Neuronal stem cell (in vitro differentiated cells): ENCODE data around the gene MFRP.

Experiments
- DNase-seq: peaks from one replicate; pipeline ENCODE4 v3.0.0-alpha.2; 2013; ENCODE audit warnings: low spot score
- H2AFZ ChIP-seq: one replicate; pipeline ENCODE4 v1.6.1; 2013; ENCODE audit warnings: mild to moderate bottlenecking, low read length, inconsistent platforms
- H2AK5ac ChIP-seq: 2 replicates; pipeline ENCODE4 v1.6.1; 2013; ENCODE audit warnings: low read depth, mild to moderate bottlenecking, inconsistent platforms, low read length, moderate library complexity, mixed read lengths
- H2BK120ac ChIP-seq: 2 replicates; pipeline ENCODE4 v1.6.1; 2013; ENCODE audit warnings: low read depth, mild to moderate bottlenecking, inconsistent platforms, low read length, moderate library complexity, mixed read lengths
- H2BK12ac ChIP-seq: one replicate; pipeline ENCODE4 v1.6.1; 2013; ENCODE audit warnings: low read length, inconsistent platforms
- H2BK15ac ChIP-seq: 2 replicates; pipeline ENCODE4 v1.6.1; 2013; ENCODE audit warnings: mild to moderate bottlenecking, low read length, inconsistent platforms, mixed read lengths
- H2BK5ac ChIP-seq: one replicate; pipeline ENCODE4 v1.6.1; 2013; ENCODE audit warnings: inconsistent platforms, mild to moderate bottlenecking, low read length, moderate library complexity
- H3K14ac ChIP-seq: one replicate; pipeline ENCODE4 v1.6.1; 2013; ENCODE audit warnings: low read length, inconsistent platforms
- H3K18ac ChIP-seq: 2 replicates; pipeline ENCODE4 v1.6.1; 2013; ENCODE audit warnings: low read length, inconsistent platforms
- H3K23ac ChIP-seq: 2 replicates; pipeline ENCODE4 v1.6.1; 2013; ENCODE audit warnings: low read depth, mild to moderate bottlenecking, mixed read lengths, low read length, inconsistent platforms; ENCODE audit not compliant: poor library complexity
- H3K27ac ChIP-seq: replicated peaks from 3 replicates; pipeline ENCODE4 v1.5.1; 2013; ENCODE audit warnings: low read length, inconsistent platforms
- H3K27me3 ChIP-seq, 3 experiments: 2 replicates each; pipeline ENCODE4 v1.6.1; 2013; ENCODE audit warnings: low read length in 3 of 3, mild to moderate bottlenecking in 2 of 3, inconsistent platforms in 1 of 3, low read depth in 1 of 3, mixed read lengths in 1 of 3, moderate library complexity in 1 of 3; ENCODE audit not compliant: control insufficient read depth in 3 of 3, insufficient read depth in 3 of 3
- H3K36me3 ChIP-seq, 2 donors: replicated peaks in 1 of 2; 2 replicates each; pipeline ENCODE4 v1.6.1; 2013; ENCODE audit warnings: low read length in 2 of 2; ENCODE audit not compliant: control insufficient read depth in 2 of 2, insufficient read depth in 2 of 2
- H3K4ac ChIP-seq: 2 replicates; pipeline ENCODE4 v1.6.1; 2013; ENCODE audit warnings: inconsistent platforms, mild to moderate bottlenecking, low read length, moderate library complexity
- H3K4me1 ChIP-seq, 2 donors: 1 replicate in 1 of 2; 2 replicates in 1 of 2; pipeline ENCODE4 v1.6.1; 2013; ENCODE audit warnings: low read length in 2 of 2, low read depth in 1 of 2; ENCODE audit not compliant: control insufficient read depth in 2 of 2, insufficient read depth in 1 of 2
- H3K4me2 ChIP-seq: one replicate; pipeline ENCODE4 v1.6.1; 2013; ENCODE audit warnings: mild to moderate bottlenecking, low read length, inconsistent platforms; ENCODE audit not compliant: insufficient read depth, poor library complexity, severe bottlenecking
- H3K4me3 ChIP-seq, 2 donors: 2 replicates each; pipeline ENCODE4 v1.5.1; 2013; ENCODE audit warnings: low read length in 2 of 2, mild to moderate bottlenecking in 2 of 2, inconsistent platforms in 1 of 2, moderate library complexity in 1 of 2
- H3K79me1 ChIP-seq: one replicate; pipeline ENCODE4 v1.6.1; 2013; ENCODE audit warnings: low read depth, mild to moderate bottlenecking, inconsistent platforms, low read length, moderate library complexity
- H3K9ac ChIP-seq: one replicate; pipeline ENCODE4 v1.6.1; 2013; ENCODE audit warnings: mild to moderate bottlenecking, low read depth, low read length, inconsistent platforms; ENCODE audit not compliant: poor library complexity
- H3K9me3 ChIP-seq, 2 donors: replicated peaks in 1 of 2; 2 replicates each; pipeline versions ENCODE3 to v1.6.1; 2013; ENCODE audit warnings: low read length in 2 of 2, mild to moderate bottlenecking in 2 of 2, inconsistent platforms in 1 of 2, low read depth in 1 of 2, mixed read lengths in 1 of 2, moderate library complexity in 1 of 2; ENCODE audit not compliant: control insufficient read depth in 2 of 2, insufficient read depth in 1 of 2
- H4K8ac ChIP-seq: one replicate; pipeline ENCODE4 v1.6.1; 2013; ENCODE audit warnings: low read depth, mild to moderate bottlenecking, inconsistent platforms, low read length, moderate library complexity
- H4K91ac ChIP-seq: one replicate; pipeline ENCODE4 v1.6.1; 2013; ENCODE audit warnings: low read length, low read depth, mild to moderate bottlenecking, inconsistent platforms; ENCODE audit not compliant: poor library complexity
- WGBS, 2 donors: extraction: QIAGEN DNeasy Blood & Tissue Kit; methylation state at CpG; one replicate each; pipeline ENCODE4 v1.1.7; 2013; ENCODE audit warnings: missing lambda C conversion rate in 2 of 2, mixed read lengths in 1 of 2; ENCODE audit not compliant: insufficient read length in 2 of 2, insufficient replicate concordance in 1 of 2; ENCODE audit errors: extremely low coverage in 2 of 2; 5-methylcytosine and 5-hydroxymethylcytosine counted together

Gene MFRP

GRCh38 chr11:119303227-119303718 is 43.2 kb downstream of the MFRP start:
- H4K91ac ChIP-seq: no peak overlapping the region
- H3K14ac ChIP-seq: no peak overlapping the region
- WGBS, 2 donors: no CpG with 5 or more reads among the region's 5 CpGs
- H3K36me3 ChIP-seq: peaks cover 17 to 92% of the 10 kb centered on the region in 2 donors
- no peak overlapping the region for H2AFZ ChIP-seq
- H4K8ac ChIP-seq: no peak overlapping the region
- H2BK120ac ChIP-seq: no peak overlapping the region
- H3K23ac ChIP-seq: no peak overlapping the region
- no peak for DNase-seq
- H3K79me1 ChIP-seq: no peaks in the 10 kb centered on the region
- no peak overlapping the region for H3K4ac ChIP-seq
- H2BK5ac ChIP-seq: no peak overlapping the region
- H3K4me2 ChIP-seq: no peak overlapping the region
- H3K4me3 ChIP-seq: no peak overlapping the region
- H2AK5ac ChIP-seq: no peak overlapping the region
- H3K27ac ChIP-seq: no peak overlapping the region
- H3K4me1 ChIP-seq: peaks cover 2 to 8% of the 10 kb centered on the region in 2 donors
- no peak overlapping the region for H2BK15ac ChIP-seq
- H2BK12ac ChIP-seq: no peak overlapping the region
- H3K9me3 ChIP-seq: no peaks in the 10 kb centered on the region
- H3K9ac ChIP-seq: no peak overlapping the region
- no peaks in the 10 kb centered on the region for H3K27me3 ChIP-seq
- no peak overlapping the region for H3K18ac ChIP-seq

- no CpG with 5 or more reads among the region's 3 CpGs for WGBS, 2 donors
- Histone ChIP-seq H3K36me3 (peaks cover 16 to 93% of the 10 kb centered on the region in 2 donors), H3K4ac (no peak overlapping the region), H2BK5ac (no peak overlapping the region), H3K9me3 (no peaks in the 10 kb centered on the region), H3K79me1 (no peaks in the 10 kb centered on the region), H3K27ac (no peak overlapping the region), H4K91ac (no peak overlapping the region), H3K9ac (no peak overlapping the region), H3K4me3 (no peak overlapping the region), H4K8ac (no peak overlapping the region), H3K14ac (no peak overlapping the region), H3K4me2 (no peak overlapping the region), H3K4me1 (no peaks in the 10 kb centered on the region), H3K23ac (no peak overlapping the region), H3K18ac (no peak overlapping the region), H2AK5ac (no peak overlapping the region), H2BK120ac (no peak overlapping the region), H2BK15ac (no peak overlapping the region), H2AFZ (no peak overlapping the region), H2BK12ac (no peak overlapping the region), H3K27me3 (no peaks in the 10 kb centered on the region)
- no peak for DNase-seq
Observed at GRCh38 chr11:119300198-119300964, 46.1 kb downstream of the MFRP start.

- Histone ChIP-seq H3K18ac (no peak overlapping the region), H3K9ac (no peak overlapping the region), H3K9me3 (no peaks in the 10 kb centered on the region), H3K23ac (no peak overlapping the region), H3K79me1 (peaks cover 1% of the 10 kb centered on the region), H2BK12ac (no peak overlapping the region), H3K4me3 (no peak overlapping the region), H3K27ac (no peak overlapping the region), H3K36me3 (peaks cover 16 to 86% of the 10 kb centered on the region in 2 donors), H2BK5ac (no peak overlapping the region), H3K14ac (no peak overlapping the region), H2AFZ (no peak overlapping the region), H4K8ac (no peak overlapping the region), H2AK5ac (no peak overlapping the region), H2BK120ac (no peak overlapping the region), H3K27me3 (no peaks in the 10 kb centered on the region), H3K4me1 (no peaks in the 10 kb centered on the region), H2BK15ac (no peak overlapping the region), H4K91ac (no peak overlapping the region), H3K4me2 (no peak overlapping the region), H3K4ac (no peak overlapping the region)
- WGBS, 2 donors: no CpG with 5 or more reads among the region's 9 CpGs
- no peak for DNase-seq
Observed at GRCh38 chr11:119299416-119299815, 47.1 kb downstream of the MFRP start.

DNA sequence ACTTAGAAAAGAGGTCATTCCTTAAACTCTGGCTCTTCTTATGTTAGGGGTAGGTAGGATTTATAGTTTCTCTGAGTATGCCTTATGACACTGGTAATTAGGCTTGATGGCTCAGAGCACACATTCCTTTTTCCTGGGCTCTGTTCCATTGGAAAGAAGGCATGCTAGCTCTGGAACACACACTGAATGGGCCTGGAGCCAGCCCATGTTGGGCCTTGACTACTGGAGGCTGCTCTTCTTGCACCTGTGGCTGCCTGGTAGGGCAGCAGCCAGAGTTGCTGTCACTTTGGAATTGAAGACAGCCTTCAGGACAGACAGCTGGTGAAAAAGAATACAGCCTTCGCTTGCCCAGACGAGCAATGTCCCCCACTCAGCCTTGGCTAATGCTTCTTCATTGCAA is 47.8 kb downstream of the MFRP start:
- WGBS, 2 donors: no CpG with 5 or more reads among the region's 2 CpGs
- DNase-seq: no peak
- H3K4me2 ChIP-seq: no peak overlapping the region
- no peak overlapping the region for H2BK12ac ChIP-seq
- H2BK120ac ChIP-seq: no peak overlapping the region
- no peaks in the 10 kb centered on the region for H3K27me3 ChIP-seq
- H2BK5ac ChIP-seq: no peak overlapping the region
- H4K8ac ChIP-seq: no peak overlapping the region
- peaks cover 17 to 81% of the 10 kb centered on the region in 2 donors for H3K36me3 ChIP-seq
- H4K91ac ChIP-seq: no peak overlapping the region
- H3K14ac ChIP-seq: no peak overlapping the region
- no peak overlapping the region for H3K18ac ChIP-seq
- H3K4me3 ChIP-seq: no peak overlapping the region
- no peak overlapping the region for H3K9ac ChIP-seq
- no peak overlapping the region for H2BK15ac ChIP-seq
- peaks cover 1% of the 10 kb centered on the region for H3K79me1 ChIP-seq
- no peak overlapping the region for H3K27ac ChIP-seq
- no peaks in the 10 kb centered on the region for H3K9me3 ChIP-seq
- no peak overlapping the region for H3K23ac ChIP-seq
- H3K4ac ChIP-seq: no peak overlapping the region
- H2AFZ ChIP-seq: no peak overlapping the region
- H2AK5ac ChIP-seq: no peak overlapping the region
- no peaks in the 10 kb centered on the region for H3K4me1 ChIP-seq
